Caki2 (cell line): ENCODE results near the gene SZT2. TPM values are rescaled to one million over a fixed set of nuclear protein-coding genes. Genes with fewer than 3 reads are reported as not detected.
A peak's percentile ranks its signal among the peaks of the same experiment; 100 is the strongest.

Experiments
- DNase-seq: peaks from one replicate; pipeline ENCODE4 v3.0.0-alpha.2; 2015; ENCODE audit warnings: low read depth
- in situ Hi-C: cut with HindIII; loops from 2 replicates; pipeline ENCODE4 v1.10.0; 2016; ENCODE audit warnings: low sequenced_read_pairs, low pct_unique_long_range_greater_than_20kb, mixed read lengths
- total RNA-seq: library from RNA; depleted of rRNA; stranded (reverse); fragments of >200 nt; shearing (Covaris generic); gene quantifications from 2 replicates; pipeline ENCODE4 v1.2.3, GENCODE V29; 2014; ENCODE audit warnings: low replicate concordance; rRNA removed

SZT2 gene
- total RNA-seq, result 6.1 and 13.3 TPM in 2 replicates

- in situ Hi-C loops, result no loop called here
- peak; percentile 89 for DNase-seq
Measured at GRCh38 chr1:43389326-43390313, at the start of gene SZT2, which contains the start of gene MED8. Gene SZT2 (plus strand): TSS chr1:43389899. CDS start chr1:43389969, 70 bp downstream. Gene MED8 (minus strand): TSS chr1:43389800. CDS start chr1:43389764, 36 bp downstream.

DNA sequence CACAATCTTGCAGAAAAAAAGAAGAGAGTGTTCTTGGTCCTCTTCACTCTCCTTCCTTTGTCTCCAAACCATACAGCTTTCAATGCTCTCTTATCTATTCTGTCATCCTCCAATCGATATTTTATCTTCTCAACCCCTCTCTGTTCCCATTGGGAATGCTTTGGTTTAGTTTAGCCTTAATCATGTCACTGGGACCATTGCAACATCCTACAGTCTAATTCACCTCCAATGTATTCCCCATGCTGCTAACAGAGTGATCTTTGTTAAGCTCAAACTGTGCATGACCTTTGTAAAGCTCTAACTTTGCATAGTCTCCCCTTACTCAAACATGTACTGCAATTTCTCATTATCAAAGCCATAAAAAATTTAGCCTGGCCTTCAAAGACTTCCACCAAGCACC lies 49.1 kb upstream of the SZT2 start:
- in situ Hi-C loops, result no loop called here

GRCh38 chr1:43344267-43344850 lies 45.3 kb upstream of the SZT2 start:
- in situ Hi-C loops, result no loop called here
- no peak for DNase-seq

More for the DNA sequence above, 49.1 kb upstream of the SZT2 start:
- no peak for DNase-seq

DNA sequence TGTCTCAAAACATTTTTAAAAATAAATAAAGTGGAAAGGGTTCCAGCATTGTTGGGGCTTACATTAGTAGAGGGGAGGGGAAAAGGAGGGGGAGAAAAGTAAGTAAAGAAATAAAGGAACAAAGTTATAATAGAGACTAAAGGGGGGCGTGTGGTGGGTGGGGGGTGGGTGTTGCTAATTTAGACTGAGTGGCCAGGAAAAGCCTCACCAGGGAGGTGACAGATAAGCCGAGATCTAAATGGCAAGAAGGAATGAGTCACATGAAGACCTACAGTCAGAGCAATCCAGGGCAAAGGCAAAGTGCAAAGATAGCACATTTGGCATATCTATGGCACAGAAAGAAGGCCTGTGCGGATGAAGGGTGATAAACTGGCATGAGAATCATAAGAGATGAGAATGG lies 44.6 kb upstream of the SZT2 start:
- in situ Hi-C loops, result no loop called here
- DNase-seq, result no peak

DNA sequence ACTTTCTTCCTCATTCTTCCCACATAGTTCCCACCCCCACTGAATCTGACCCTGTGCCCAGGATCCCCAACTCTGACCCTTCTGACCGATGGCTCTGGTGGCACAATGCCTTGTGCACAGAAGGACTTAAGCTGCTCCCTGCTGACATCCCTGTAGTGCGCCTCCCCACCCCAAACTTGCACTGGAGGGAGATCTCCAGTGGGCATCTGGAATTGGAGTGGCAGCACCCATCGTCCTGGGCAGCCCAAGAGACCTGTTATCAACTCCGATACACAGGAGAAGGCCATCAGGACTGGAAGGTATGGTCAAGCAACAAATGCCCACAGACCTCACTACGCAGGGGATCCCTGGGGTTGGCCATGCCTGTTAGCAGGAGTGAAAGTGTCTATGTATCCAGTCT lies 43.1 kb upstream of the SZT2 start:
- DNase-seq, result no peak
- in situ Hi-C loops, result no loop called here

GRCh38 chr1:43348343-43348808 lies 41.3 kb upstream of the SZT2 start:
- DNase-seq, result no peak
- in situ Hi-C loops, result no loop called here

- peak; percentile 91 for DNase-seq
- in situ Hi-C loops, result no loop called here
Measured at GRCh38 chr1:43348809-43349593, 40.7 kb upstream of the SZT2 start.

GRCh38 chr1:43349594-43350306 lies 39.9 kb upstream of the SZT2 start:
- peak; percentile 61 for DNase-seq
- in situ Hi-C loops, result no loop called here

GRCh38 chr1:43350976-43351375 lies 38.7 kb upstream of the SZT2 start:
- no peak for DNase-seq
- in situ Hi-C loops, result no loop called here

GRCh38 chr1:43351421-43352350 lies 38.0 kb upstream of the SZT2 start:
- in situ Hi-C loops, result no loop called here
- no peak for DNase-seq

DNA sequence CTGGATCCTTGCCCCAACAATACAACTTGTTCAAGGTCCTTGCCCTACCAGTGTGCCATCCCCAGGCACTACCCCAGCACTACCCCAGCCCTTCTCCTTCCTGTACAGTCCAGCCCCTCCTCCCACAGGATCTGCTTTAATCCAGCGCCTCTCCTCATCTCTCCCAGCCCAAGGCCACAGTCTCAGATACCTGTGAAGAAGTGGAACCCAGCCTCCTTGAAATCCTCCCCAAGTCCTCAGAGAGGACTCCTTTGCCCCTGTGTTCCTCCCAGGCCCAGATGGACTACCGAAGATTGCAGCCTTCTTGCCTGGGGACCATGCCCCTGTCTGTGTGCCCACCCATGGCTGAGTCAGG lies 37.4 kb upstream of the SZT2 start:
- no peak for DNase-seq
- in situ Hi-C loops, result no loop called here

- no peak for DNase-seq
- in situ Hi-C loops, result no loop called here
Measured at GRCh38 chr1:43352881-43353280, 36.8 kb upstream of the SZT2 start.

- no peak for DNase-seq
- in situ Hi-C loops, result no loop called here
Measured at GRCh38 chr1:43354471-43354870, 35.2 kb upstream of the SZT2 start.

DNA sequence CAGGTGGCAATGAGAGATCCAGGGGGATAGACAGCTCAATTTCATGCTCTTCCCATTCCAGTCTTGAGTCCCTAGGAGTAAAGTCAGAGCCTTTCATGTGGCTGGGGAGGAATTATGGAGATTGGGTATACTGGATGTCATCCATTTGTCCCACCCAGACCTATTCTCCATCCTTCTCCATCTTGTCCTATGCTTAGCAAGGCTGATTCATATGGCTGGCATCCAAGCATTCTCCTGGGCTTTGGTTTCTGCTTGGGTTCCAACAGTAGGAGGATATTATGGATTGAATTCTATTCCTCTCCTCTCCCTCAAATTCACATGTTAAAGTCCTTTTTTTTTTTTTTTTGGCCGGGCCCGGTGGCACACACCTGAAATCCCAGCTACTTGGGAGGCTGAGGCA lies 34.8 kb upstream of the SZT2 start:
- DNase-seq, result no peak
- in situ Hi-C loops, result no loop called here

DNA sequence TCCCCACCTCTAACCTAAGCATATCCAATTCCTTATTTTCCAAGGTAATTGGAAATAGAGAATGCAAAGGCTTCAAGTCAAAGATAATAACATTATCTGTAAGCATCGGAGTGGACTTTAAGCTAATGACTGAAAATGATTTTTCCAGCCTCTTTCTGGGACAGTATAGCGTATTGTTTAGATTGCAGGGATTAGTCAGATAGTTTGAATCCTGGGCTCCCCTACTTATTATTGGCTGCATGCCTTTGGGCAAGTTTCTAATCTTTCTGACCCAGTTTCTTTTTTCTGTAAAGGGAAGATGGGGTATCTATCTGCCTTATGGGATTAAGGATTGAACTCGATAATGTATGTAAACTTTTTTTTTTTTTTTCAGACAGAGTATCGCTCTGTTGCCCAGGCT lies 32.4 kb upstream of the SZT2 start:
- no peak for DNase-seq
- in situ Hi-C loops, result no loop called here

DNA sequence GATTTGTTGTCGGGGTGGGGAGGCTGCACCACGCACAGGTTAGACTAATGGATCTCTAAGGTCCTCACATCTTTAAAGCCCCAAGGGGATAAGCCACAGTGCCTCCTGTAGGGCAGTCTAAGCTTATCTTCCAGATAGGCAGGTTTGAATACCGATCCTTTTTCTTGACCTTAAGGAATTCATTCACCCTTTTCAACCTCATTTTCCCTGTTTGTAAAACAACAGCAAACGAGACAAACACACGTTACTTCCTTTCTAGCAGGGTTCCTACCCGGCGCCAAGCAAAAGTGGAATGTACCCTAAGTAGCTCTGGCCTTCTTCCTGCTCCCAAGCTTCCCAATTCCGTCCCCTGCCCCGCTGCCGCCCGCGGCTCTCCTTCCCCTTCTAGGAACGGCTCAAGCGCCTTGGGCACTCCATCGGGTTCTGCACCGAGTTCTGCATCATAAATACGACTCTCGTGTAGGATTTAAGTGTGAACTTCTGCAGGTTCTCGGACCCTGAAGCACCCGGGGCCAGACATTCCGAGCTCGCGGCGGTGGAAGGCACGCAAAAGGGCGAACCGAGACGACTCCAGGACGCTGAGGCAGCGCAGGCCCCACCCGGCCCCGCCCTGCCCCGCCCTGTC lies 31.5 kb upstream of the SZT2 start:
- in situ Hi-C loops, result no loop called here
- DNase-seq, result peak; percentile 72
